ENCODE data around the gene CFAP92.
A peak's percentile ranks its signal among the peaks of the same experiment; 100 is the strongest.

The CFAP92 gene

DNA sequence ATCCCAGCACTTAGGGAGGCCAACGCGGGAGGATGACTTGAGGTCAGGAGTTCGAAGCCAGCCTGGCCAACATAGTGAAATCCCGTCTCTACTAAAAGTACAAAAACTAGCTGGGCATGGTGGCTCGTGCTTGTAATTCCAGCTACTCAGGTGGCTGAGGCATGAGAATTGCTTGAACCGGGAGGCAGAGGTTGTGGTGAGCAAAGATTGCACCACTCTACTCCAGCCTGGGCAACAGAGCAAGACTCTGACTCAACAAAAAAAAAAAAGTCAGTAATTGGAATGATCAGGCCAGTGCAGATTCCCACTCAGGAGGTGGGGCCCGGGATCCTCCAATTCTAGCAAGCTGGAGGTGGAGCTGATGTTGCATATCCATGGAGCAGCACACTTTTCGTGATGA is 5.6 kb downstream of the CFAP92 start:
- DNase-seq (ENCODE audit: low read depth in 2 of 3, low spot score in 1 of 3) = no peak

DNA sequence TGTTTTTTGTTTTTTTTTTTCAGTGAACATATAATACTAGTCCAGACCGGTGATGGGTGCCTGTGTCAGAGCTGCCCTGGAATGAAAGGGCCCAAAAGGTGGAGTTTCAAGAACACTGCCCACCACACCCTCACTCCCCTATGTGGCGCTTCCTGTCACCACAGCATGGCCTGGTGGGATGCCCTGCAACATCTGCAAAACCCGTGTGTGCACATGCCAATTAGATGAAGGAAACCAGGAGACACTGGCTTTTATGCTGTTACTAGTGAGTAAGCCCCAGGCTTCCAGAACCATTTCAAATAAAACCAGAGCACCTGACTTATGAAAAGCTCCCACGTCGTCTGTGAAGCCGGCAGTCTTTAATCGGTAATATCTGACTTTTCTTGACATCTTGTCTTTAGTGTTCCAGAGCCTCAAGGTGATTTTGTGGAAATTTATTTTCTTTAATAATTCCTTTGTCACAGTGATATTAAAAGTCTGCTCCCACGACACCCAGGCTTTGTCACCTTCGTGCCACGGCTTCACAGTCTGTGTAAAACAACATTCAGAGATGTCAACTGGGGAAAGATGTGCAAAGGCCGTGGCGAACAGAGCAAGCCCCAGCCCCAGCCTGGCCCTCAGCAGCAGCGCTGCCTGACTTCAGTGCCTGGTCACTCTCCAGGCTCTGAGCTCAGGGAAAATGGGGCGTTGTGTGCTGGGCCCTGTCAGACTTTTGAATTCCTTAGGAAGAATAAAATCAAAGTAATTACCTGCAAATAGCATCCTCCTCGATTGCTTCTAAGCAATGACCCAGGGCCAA is 6.4 kb downstream of the CFAP92 start:
- no peak for DNase-seq (ENCODE audit: low read depth in 2 of 3, low spot score in 1 of 3)

DNA sequence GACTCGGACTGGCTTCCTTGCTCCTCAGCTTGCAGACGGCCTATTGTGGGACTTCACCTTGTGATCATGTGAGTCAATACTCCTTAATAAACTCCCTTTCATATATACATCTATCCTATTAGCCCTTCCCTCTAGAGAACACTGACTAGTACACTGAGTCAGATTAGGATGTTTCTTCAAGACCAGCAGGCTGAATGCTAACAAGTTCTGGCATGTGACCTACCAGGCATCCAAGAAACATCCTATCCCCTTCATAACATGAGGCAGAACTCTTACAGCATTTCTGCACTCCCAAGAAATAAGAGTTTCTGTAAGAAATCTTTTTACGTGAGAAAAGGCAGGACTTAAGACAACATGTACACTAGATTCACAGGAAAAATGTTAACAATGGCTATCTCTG is 9.3 kb downstream of the CFAP92 start:
- DNase-seq (ENCODE audit: low read depth in 2 of 3, low spot score in 1 of 3) = no peak

DNA sequence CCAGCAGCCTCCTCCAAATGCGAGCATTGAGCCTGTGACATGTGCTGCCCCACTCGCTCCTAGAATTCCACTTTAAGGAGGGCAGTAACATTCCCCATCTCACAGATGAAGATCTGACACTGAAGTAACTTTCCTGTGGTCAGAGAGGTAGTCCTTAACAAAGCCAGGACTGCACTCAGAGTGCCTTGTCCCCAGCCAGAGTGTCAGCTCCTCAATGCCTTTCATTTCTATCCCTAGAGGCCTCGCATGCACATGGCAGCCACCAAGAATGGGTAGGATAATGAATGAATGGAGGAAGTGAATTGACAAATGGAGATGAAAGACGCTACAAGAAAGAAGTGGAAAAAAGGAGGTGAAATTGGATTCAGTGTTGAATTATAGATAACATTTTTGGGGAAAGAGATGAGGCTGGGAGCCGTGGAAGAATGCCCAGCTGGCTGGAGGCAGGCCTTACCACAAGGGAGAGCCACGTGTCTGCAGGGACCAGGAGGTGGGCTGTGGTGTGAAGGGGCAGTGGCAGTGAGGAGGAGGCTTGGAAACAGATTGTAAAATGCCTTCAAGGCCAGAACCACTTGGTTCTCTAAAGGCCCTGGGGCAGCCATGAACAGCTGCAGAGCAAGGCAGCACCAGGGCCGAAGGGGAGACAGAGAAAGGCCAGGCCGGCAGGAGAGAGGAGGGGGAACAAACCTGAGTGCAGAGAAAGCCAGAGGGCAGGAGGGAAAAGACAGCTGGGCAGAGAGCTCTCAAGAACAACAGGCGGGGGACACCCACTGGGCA is 10.4 kb downstream of the CFAP92 start:
- DNase-seq (ENCODE audit: low read depth in 2 of 3, low spot score in 1 of 3) = no peak

- no peak for DNase-seq (ENCODE audit: low read depth in 2 of 3, low spot score in 1 of 3)
These were observed 18.6 kb downstream of the CFAP92 start for GRCh38 chr3:128975276-128975675.

- no peak for DNase-seq (ENCODE audit: low read depth in 2 of 3, low spot score in 1 of 3)
These were observed 19.8 kb downstream of the CFAP92 start for GRCh38 chr3:128973988-128974564.

- no peak for DNase-seq (ENCODE audit: low read depth in 2 of 3, low spot score in 1 of 3)
These were observed 22.3 kb downstream of the CFAP92 start for GRCh38 chr3:128971421-128972100.

- no peak for DNase-seq (ENCODE audit: low read depth in 2 of 3, low spot score in 1 of 3)
These were observed 23.2 kb downstream of the CFAP92 start for GRCh38 chr3:128970740-128971047.

GRCh38 chr3:128969993-128970739 is 23.7 kb downstream of the CFAP92 start:
- peak; percentile 31 to 62 (median 41) for DNase-seq (ENCODE audit: low read depth in 2 of 3, low spot score in 1 of 3)

DNA sequence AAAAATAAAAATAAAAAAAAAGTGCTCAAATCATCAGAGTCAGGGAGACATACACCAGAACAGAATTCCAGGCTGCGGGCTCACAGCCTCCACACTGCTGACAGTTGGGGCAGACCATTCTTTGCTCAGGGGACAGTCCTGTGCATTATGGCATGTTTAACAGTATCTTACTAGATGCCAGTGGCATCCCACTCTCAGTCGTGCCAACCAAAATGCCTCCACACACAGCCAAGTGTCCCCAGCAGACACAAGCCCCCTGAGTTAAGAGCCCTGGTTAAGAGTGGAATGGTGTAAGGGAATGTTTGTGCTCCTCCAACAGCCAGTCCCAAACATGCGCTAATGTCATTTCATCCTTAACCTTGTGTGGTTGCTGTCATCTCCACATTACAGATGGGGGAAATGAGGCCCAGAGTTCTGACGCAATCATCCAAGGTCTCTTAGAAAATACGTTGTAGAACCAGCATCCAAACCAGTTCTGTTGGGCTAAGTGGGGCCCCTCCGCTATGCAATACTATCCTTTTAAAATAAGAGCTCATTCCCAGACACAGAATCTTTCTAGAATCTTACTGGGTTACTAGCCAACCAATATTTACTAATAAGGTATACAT is 26.0 kb downstream of the CFAP92 start:
- no peak for DNase-seq (ENCODE audit: low read depth in 2 of 3, low spot score in 1 of 3)

GRCh38 chr3:128965818-128966217 is 28.1 kb downstream of the CFAP92 start:
- no peak for DNase-seq (ENCODE audit: low read depth in 2 of 3, low spot score in 1 of 3)

DNA sequence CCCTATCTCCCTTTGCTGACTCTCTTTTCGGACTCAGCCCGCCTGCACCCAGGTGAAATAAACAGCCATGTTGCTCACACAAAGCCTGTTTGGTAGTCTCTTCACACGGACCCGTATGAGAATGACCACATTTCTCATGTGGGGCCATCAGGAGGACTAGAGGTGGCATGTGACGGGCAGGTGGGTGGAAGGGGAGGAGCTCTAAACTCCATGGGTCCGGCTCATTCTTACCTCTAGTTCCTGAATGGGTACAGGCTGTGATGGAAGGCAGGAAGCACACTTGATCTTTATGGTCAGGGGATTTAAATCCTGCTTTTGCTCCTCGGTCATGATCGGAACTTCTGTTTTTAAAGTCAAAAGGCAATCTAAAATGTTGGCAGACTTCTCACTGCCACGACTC is 28.6 kb downstream of the CFAP92 start:
- no peak for DNase-seq (ENCODE audit: low read depth in 2 of 3, low spot score in 1 of 3)

DNA sequence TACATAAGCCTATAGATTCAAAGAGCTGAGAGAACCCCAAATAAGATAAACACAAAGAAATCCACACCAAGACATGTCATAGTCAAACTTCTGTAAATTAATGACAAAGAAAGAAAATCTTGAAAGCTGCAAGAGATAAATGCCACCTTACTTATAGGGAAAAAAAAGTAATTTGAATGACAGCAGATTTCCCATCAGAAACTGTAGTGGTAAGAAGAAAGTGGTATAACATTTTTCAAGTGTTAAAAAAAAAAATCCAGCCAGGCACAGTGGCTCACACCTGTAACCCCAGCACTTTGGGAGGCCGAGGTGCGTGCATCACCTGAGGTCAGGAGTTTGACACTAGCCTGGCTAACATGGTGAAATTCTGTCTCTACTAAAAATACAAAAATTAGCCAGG is 37.4 kb downstream of the CFAP92 start:
- no peak for DNase-seq (ENCODE audit: low read depth in 2 of 3, low spot score in 1 of 3)

GRCh38 chr3:128950223-128950938 is 43.5 kb downstream of the CFAP92 start:
- no peak for DNase-seq (ENCODE audit: low read depth in 2 of 3, low spot score in 1 of 3)

DNA sequence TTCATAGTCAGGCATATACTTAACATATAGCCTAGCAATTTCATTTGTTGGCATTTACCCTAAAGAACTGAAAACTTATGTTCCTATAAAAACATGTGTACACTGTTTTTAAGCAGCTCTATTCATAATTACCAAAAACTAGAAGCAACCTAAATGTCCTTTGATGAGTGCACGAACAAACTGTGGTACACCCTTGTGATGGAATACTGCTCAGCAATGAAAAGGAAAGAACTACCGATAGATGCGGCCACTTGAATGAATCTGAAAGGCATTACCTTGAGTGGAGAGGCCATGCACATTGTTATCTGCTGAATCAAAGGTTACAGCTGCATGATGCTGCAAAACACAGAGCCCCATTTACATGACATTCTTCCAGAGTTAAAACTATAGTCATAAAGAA is 44.7 kb downstream of the CFAP92 start:
- DNase-seq (ENCODE audit: low read depth in 2 of 3, low spot score in 1 of 3) = no peak

- no peak for DNase-seq (ENCODE audit: low read depth in 2 of 3, low spot score in 1 of 3)
These were observed 47.5 kb downstream of the CFAP92 start for GRCh38 chr3:128946411-128946810.

- DNase-seq (ENCODE audit: low read depth in 2 of 3, low spot score in 1 of 3) = no peak
These were observed 48.0 kb downstream of the CFAP92 start for GRCh38 chr3:128945878-128946175.

- DNase-seq (ENCODE audit: low read depth in 2 of 3, low spot score in 1 of 3) = no peak
These were observed 48.6 kb downstream of the CFAP92 start for GRCh38 chr3:128945041-128945877.

Data from stimulated activated CD4-positive, alpha-beta T cell treated with anti-CD3 and anti-CD28 coated beads, Interleukin-12 subunit alpha, Interleukin-12 subunit beta, amount 100 ng/mL, for 48 hours (primary cell).